ENCODE measurements around the gene CALD1.

DNA sequence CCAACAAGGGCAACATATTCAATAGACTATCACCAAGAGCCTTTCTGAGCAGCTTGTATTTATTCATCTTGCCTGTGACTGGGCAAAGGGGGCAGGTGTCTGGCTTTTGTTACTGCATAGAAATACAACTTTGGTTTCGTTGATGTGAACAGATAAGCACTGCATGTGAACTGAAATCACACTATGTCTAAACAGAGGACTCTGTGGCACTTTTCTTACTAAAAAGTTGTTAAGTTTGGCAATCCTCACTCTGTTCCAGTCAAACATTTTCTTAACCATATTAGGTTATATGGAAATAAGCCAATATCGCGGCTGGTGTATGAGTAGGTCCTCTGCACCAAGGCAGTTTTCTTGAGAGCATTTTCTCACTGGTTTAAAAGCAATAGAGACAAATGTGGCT is 48.5 kb downstream of the CALD1 start:
- TF ChIP-seq, protein P1, sequence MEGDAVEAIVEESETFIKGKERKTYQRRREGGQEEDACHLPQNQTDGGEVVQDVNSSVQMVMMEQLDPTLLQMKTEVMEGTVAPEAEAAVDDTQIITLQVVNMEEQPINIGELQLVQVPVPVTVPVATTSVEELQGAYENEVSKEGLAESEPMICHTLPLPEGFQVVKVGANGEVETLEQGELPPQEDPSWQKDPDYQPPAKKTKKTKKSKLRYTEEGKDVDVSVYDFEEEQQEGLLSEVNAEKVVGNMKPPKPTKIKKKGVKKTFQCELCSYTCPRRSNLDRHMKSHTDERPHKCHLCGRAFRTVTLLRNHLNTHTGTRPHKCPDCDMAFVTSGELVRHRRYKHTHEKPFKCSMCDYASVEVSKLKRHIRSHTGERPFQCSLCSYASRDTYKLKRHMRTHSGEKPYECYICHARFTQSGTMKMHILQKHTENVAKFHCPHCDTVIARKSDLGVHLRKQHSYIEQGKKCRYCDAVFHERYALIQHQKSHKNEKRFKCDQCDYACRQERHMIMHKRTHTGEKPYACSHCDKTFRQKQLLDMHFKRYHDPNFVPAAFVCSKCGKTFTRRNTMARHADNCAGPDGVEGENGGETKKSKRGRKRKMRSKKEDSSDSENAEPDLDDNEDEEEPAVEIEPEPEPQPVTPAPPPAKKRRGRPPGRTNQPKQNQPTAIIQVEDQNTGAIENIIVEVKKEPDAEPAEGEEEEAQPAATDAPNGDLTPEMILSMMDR (IDR thresholded peaks at IDR 0.05; ENCODE audit: low read length), result no peak
- no peak for TF ChIP-seq EZH2 (IDR thresholded peaks at IDR 0.05; ENCODE audit: borderline replicate concordance, low read length)

All from OCI-LY1 (cell line).